ENCODE results near the gene TFEC.

TFEC gene

DNA sequence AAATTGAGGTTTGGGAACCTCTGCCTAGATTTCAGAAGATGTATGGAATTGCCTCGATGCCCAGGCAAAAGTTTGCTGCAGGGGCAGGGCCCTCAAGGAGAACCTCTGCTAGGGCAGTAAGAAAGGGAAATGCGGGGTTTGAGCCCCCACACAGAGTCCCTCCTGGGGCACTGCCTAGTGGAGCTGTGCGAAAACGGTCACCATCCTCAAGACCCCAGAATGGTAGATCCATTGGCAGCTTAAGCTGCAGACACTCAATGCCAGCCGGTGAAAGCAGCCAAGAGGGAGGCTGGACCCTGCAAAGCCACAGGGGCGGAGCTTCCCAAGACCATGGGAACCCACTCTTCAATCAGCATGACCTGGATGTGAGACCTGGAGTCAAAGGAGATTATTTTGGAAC is 15.0 kb upstream of the TFEC start:
- no peak for DNase-seq (ENCODE audit: extremely low read depth, low read depth)
- TF ChIP-seq, protein P1, sequence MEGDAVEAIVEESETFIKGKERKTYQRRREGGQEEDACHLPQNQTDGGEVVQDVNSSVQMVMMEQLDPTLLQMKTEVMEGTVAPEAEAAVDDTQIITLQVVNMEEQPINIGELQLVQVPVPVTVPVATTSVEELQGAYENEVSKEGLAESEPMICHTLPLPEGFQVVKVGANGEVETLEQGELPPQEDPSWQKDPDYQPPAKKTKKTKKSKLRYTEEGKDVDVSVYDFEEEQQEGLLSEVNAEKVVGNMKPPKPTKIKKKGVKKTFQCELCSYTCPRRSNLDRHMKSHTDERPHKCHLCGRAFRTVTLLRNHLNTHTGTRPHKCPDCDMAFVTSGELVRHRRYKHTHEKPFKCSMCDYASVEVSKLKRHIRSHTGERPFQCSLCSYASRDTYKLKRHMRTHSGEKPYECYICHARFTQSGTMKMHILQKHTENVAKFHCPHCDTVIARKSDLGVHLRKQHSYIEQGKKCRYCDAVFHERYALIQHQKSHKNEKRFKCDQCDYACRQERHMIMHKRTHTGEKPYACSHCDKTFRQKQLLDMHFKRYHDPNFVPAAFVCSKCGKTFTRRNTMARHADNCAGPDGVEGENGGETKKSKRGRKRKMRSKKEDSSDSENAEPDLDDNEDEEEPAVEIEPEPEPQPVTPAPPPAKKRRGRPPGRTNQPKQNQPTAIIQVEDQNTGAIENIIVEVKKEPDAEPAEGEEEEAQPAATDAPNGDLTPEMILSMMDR (IDR thresholded peaks at IDR 0.05; ENCODE audit: low read depth, low read length, missing control alignments), result no peak

DNA sequence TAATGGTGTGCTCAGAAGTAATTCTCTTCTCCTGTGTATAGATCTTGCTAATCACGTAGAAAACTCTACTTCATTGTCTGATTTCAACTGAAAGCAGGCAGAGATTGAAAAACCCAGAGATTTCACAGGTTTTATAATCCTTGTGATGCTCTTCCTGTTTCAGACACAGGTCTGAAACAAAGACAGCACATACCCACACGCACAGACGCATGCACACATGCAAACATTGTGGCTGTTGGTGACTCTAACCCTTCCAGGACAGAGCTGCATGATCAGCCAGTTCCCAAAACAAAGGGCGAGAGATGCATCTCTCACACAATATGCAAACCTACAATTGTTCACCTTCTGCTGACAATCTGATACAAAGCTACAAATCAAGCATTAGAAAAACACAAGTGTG is 11.1 kb upstream of the TFEC start:
- DNase-seq (ENCODE audit: extremely low read depth, low read depth), result no peak
- TF ChIP-seq, protein P1 (IDR thresholded peaks at IDR 0.05; ENCODE audit: low read depth, low read length, missing control alignments), result no peak
- no peak overlapping the region for H3K4me3 ChIP-seq (replicated peaks; ENCODE audit: low read depth, low read length)

More for the DNA sequence above, 15.0 kb upstream of the TFEC start:
- no peak overlapping the region for H3K4me3 ChIP-seq (replicated peaks; ENCODE audit: low read depth, low read length)

GRCh38 chr7:116037401-116037800 is 6.8 kb upstream of the TFEC start:
- H3K4me3 ChIP-seq (replicated peaks; ENCODE audit: low read depth, low read length), result no peak overlapping the region
- TF ChIP-seq, protein P1 (IDR thresholded peaks at IDR 0.05; ENCODE audit: low read depth, low read length, missing control alignments), result no peak
- DNase-seq (ENCODE audit: extremely low read depth, low read depth), result no peak

DNA sequence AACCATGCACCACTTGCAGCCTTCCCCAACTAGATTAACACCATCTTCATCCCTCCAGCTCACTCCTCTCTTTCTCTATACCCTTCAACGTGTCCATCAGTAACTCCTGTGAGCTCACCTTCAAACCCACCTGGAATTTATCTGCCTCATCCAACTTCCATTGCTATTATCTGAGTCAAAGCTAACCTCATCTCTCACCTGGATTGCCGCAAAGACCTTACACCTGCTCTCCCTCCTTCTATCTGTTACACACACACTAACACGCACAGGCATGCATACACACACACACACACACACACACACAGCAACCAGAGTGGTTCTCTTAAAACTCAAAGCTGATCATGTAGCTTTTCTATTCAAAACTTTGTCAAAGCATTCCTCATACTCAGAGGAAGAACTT is 3.8 kb upstream of the TFEC start:
- DNase-seq (ENCODE audit: extremely low read depth, low read depth), result no peak
- no peak overlapping the region for H3K4me3 ChIP-seq (replicated peaks; ENCODE audit: low read depth, low read length)
- TF ChIP-seq, protein P1 (IDR thresholded peaks at IDR 0.05; ENCODE audit: low read depth, low read length, missing control alignments), result no peak

GRCh38 chr7:116032886-116033285 is 2.3 kb upstream of the TFEC start:
- DNase-seq (ENCODE audit: extremely low read depth, low read depth), result no peak
- TF ChIP-seq, protein P1 (IDR thresholded peaks at IDR 0.05; ENCODE audit: low read depth, low read length, missing control alignments), result no peak
- no peak overlapping the region for H3K4me3 ChIP-seq (replicated peaks; ENCODE audit: low read depth, low read length)

DNA sequence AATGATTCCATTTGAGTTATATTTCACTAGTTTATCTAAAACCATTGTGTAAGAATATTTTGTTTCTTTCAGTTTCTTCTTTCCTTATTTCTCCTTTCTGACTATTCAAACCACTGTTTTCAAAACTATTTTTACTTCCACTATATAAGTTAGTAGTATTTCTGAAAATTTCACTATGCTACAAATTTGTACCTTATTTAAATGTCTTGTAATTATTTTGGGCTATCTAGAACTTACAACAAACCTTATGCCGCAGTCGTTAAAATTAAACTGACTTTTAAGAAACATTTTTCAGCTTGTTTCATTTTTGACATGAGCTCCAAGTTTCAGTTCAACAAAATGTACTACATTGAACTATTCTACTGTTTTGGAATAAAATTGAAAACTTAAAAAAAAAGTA is 1.8 kb downstream of the TFEC start:
- no peak for DNase-seq (ENCODE audit: extremely low read depth, low read depth)
- no peak overlapping the region for H3K4me3 ChIP-seq (replicated peaks; ENCODE audit: low read depth, low read length)
- TF ChIP-seq, protein P1 (IDR thresholded peaks at IDR 0.05; ENCODE audit: low read depth, low read length, missing control alignments), result no peak

- DNase-seq (ENCODE audit: extremely low read depth, low read depth), result no peak
- TF ChIP-seq, protein P1 (IDR thresholded peaks at IDR 0.05; ENCODE audit: low read depth, low read length, missing control alignments), result no peak
- H3K4me3 ChIP-seq (replicated peaks; ENCODE audit: low read depth, low read length), result no peak overlapping the region
These were observed 2.8 kb downstream of the TFEC start for GRCh38 chr7:116027786-116028185.

Data from HFF-Myc (cell line).